Hepatocyte (in vitro differentiated cells): ENCODE measurements around the gene TSHZ3.

ENCODE experiments used
- EZH2 ChIP-seq: fragments of 200-600 bp; sonication (generic); IDR thresholded peaks from 2 replicates; pipeline ENCODE4 v1.6.1; 2016; ENCODE audit warnings: antibody characterized with exemption, mild to moderate bottlenecking, borderline replicate concordance
- TF ChIP-seq, protein P1 (sequence below): fragments of 200-600 bp; sonication (generic); IDR thresholded peaks from 2 replicates; pipeline ENCODE4 v1.5.1; 2016; ENCODE audit warnings: antibody characterized with exemption, mild to moderate bottlenecking; ENCODE audit not compliant: poor library complexity

DNA sequence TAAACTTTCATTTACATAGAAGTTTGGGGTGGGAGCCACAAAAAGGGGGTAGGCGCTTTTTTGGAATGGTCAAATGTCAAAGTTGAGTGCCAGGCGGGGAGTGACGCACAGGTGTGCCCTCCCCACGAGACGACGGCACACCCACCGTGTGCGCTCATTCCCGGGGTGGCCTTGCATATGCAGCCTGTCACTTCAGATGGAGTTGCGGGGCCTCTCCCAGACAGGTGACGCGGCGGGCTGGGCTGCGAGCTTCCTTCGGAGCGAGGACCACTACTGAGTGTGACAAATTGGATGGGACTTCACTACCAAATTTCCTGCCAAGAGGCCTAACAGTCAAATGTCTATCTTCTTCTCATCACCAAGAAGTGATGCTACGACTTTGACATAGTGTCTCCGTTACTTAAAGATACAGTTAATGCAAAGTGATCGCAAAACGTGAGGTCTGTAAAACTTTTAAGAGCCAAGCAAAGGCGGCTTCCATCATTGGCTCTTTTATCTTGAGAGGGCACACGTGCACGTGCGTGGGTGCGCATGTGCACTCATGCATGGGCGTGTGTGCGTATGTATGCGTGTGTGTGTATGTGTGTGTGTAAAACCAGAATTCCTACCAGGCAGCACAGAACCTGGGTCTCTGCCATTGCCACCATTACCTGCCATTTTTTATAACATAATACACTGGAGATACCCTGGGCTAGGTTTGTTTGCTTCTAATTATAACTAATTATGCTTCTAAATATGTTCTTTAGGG is 43.1 kb downstream of the TSHZ3 start:
- no peak for TF ChIP-seq EZH2
- TF ChIP-seq, protein P1, sequence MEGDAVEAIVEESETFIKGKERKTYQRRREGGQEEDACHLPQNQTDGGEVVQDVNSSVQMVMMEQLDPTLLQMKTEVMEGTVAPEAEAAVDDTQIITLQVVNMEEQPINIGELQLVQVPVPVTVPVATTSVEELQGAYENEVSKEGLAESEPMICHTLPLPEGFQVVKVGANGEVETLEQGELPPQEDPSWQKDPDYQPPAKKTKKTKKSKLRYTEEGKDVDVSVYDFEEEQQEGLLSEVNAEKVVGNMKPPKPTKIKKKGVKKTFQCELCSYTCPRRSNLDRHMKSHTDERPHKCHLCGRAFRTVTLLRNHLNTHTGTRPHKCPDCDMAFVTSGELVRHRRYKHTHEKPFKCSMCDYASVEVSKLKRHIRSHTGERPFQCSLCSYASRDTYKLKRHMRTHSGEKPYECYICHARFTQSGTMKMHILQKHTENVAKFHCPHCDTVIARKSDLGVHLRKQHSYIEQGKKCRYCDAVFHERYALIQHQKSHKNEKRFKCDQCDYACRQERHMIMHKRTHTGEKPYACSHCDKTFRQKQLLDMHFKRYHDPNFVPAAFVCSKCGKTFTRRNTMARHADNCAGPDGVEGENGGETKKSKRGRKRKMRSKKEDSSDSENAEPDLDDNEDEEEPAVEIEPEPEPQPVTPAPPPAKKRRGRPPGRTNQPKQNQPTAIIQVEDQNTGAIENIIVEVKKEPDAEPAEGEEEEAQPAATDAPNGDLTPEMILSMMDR = no peak
